CD4-positive, alpha-beta T cell (primary cell): Measurements from ENCODE around the gene OPCML. TPM values are rescaled to one million over a fixed set of nuclear protein-coding genes. Genes with fewer than 3 reads are reported as not detected.

Source experiments
- ATAC-seq: fragments of 200-7000 bp; cut with Tn5 transposase; one replicate; pipeline ENCODE4 v1.10.0; 2022; ENCODE audit warnings: mild to moderate bottlenecking; ENCODE audit not compliant: poor library complexity
- CTCF ChIA-PET: fragments of 350-600 bp; sonication (Branson Sonifier 250); formaldehyde crosslinking; loops from one replicate; lab custom pipeline; 2021; ENCODE audit warnings: antibody characterized with exemption, inconsistent platforms; lab: Charles Lee
- POLR2A ChIA-PET: fragments of 350-600 bp; sonication (Branson Sonifier 250); formaldehyde crosslinking; loops from one replicate; lab custom pipeline; 2021; ENCODE audit warnings: antibody characterized with exemption, inconsistent platforms; lab: Charles Lee
- DNase-seq, 14 experiments: peaks; one replicate each; pipeline ENCODE4 v3.0.0-alpha.2; 2013 to 2020; ENCODE audit warnings: mixed read lengths in 2 of 14
- H3K27ac ChIP-seq, 2 donors: one replicate each; pipeline versions ENCODE4 v1.5.1 to v1.7.0; 2013; ENCODE audit warnings: low read length in 2 of 2, low read depth in 1 of 2, mild to moderate bottlenecking in 1 of 2
- H3K27me3 ChIP-seq, 2 experiments: 1 replicate in 1 of 2; 2 replicates in 1 of 2; pipeline versions ENCODE4 v1.6.1 to v1.7.0; 2013; ENCODE audit warnings: low read length in 2 of 2, control low read depth in 1 of 2, mild to moderate bottlenecking in 1 of 2, moderate library complexity in 1 of 2; ENCODE audit not compliant: insufficient read depth in 2 of 2, control insufficient read depth in 1 of 2
- H3K36me3 ChIP-seq: one replicate; pipeline ENCODE4 v1.6.1; 2013; ENCODE audit warnings: low read length, control low read depth; ENCODE audit not compliant: insufficient read depth
- H3K4me1 ChIP-seq: one replicate; pipeline ENCODE4 v1.6.1; 2013; ENCODE audit warnings: low read length, control low read depth; ENCODE audit not compliant: insufficient read depth
- H3K4me3 ChIP-seq: one replicate; pipeline ENCODE4 v1.5.1; 2013; ENCODE audit warnings: mild to moderate bottlenecking, low read length, moderate library complexity
- H3K9me3 ChIP-seq, 2 experiments: 1 replicate in 1 of 2; 2 replicates in 1 of 2; pipeline versions ENCODE4 v1.6.1 to v1.7.0; 2013; ENCODE audit warnings: low read length in 2 of 2, mild to moderate bottlenecking in 2 of 2, control low read depth in 1 of 2, moderate library complexity in 1 of 2; ENCODE audit not compliant: control insufficient read depth in 1 of 2, insufficient read depth in 1 of 2
- H3K27ac Mint-ChIP-seq: one replicate; pipeline ENCODE4 v1.8.0; 2020; ENCODE audit warnings: mixed read lengths
- H3K27me3 Mint-ChIP-seq: one replicate; pipeline ENCODE4 v1.8.0; 2021; ENCODE audit warnings: mixed read lengths
- H3K36me3 Mint-ChIP-seq: one replicate; pipeline ENCODE4 v1.8.0; 2021; ENCODE audit warnings: low read depth, mixed read lengths
- H3K4me1 Mint-ChIP-seq: one replicate; pipeline ENCODE4 v1.8.0; 2021; ENCODE audit warnings: low read depth, mixed read lengths
- H3K4me3 Mint-ChIP-seq: one replicate; pipeline ENCODE4 v1.8.0; 2020; ENCODE audit warnings: mild to moderate bottlenecking, mixed read lengths
- H3K9me3 Mint-ChIP-seq: one replicate; pipeline ENCODE4 v1.8.0; 2020; ENCODE audit warnings: mixed read lengths
- intact Hi-C, 2 experiments: fragments of 100-400 bp; cut with DNase I in 1 of 2; cut with micrococcal nuclease in 1 of 2; formaldehyde crosslinking; loops; one replicate each; pipeline versions ENCODE4 v1.15.1 to v1.9.0; 2023 to 2025; cut with DNase I, micrococcal nuclease
- total RNA-seq, 174 experiments: library from RNA in 2 of 174; stranded (reverse) in 2 of 174; gene quantifications; one replicate each; pipeline ENCODE4 v1.2.3 and lab custom pipeline; 2021 to 2026
- TF ChIP-seq, protein P1 (sequence below): fragments of 200-600 bp; IDR thresholded peaks from one replicate; pipeline ENCODE4 v1.8.0; 2022; ENCODE audit warnings: antibody characterized with exemption, mild to moderate bottlenecking

OPCML gene
- total RNA-seq, 2 experiments from 2014 or later: not detected

DNA sequence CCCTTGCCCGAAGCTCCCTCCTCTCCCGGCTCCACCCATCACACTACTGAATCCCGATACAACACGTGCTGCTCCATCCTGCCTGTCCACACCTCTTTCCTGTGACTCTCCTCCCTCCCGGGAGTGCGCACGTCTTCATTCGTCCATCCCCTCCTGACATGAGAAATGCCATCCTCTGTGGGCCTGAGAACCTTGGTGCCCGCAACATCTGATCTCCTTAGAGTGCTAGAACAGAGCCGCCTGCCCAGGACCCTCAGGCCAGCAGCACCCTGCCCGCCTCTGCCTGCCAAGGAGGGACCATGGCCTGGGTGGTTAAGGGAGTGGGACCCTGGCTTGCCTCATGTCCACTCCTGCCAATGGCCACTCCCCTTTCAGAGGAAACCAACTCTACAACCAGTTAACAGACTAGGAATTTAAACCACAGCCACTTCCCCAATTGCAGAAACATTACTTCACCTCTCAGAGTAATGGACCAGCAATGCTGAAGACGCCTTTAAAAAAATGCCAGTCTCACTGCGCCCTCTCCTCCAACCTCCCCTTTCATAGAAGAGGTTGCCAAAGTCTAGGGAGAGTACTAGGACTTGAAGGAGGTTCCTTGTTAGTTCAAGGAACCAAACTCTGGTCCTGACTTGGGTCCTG, 466.3 kb downstream of the OPCML start:
- Mint-ChIP-seq H3K27me3 (peaks cover 59% of the 10 kb centered on the region), H3K4me1 (no peaks in the 10 kb centered on the region)

DNA sequence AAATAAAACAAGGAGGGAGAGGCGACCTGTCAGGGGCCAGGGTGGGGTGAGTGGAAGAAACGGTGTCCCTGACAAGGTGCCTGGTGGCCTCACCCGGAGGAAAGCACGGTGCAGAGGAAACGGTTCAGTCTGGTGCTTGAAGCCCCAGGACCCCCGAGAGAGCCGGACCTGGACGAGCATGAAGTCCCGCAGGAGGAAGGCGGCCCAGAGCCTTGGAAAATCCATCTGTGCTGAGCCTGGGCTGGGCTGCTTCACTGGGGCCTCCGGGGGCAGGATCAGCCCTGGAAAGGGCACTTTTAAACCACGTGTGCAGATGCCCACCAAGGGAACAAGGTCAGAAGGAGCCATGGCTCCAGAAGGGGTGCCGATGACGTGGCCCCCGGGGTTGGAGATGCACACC, 467.3 kb downstream of the OPCML start:
- H3K9me3 Mint-ChIP-seq: no peaks in the 10 kb centered on the region
- no peak for ATAC-seq
- intact Hi-C loops: no loop called here
- H3K4me1 Mint-ChIP-seq: no peaks in the 10 kb centered on the region
- Histone ChIP-seq H3K4me3 (no peak overlapping the region), H3K4me1 (no peaks in the 10 kb centered on the region), H3K9me3 (peaks cover 0 to 31% of the 10 kb centered on the region in 2 experiments), H3K27me3 (peaks cover 13 to 14% of the 10 kb centered on the region in 2 experiments), H3K36me3 (no peaks in the 10 kb centered on the region), H3K27ac (no peak overlapping the region)
- H3K36me3 Mint-ChIP-seq: no peaks in the 10 kb centered on the region
- peaks cover 55% of the 10 kb centered on the region for H3K27me3 Mint-ChIP-seq
- H3K27ac Mint-ChIP-seq: no peak overlapping the region
- no peak overlapping the region for H3K4me3 Mint-ChIP-seq
- TF ChIP-seq, protein P1, sequence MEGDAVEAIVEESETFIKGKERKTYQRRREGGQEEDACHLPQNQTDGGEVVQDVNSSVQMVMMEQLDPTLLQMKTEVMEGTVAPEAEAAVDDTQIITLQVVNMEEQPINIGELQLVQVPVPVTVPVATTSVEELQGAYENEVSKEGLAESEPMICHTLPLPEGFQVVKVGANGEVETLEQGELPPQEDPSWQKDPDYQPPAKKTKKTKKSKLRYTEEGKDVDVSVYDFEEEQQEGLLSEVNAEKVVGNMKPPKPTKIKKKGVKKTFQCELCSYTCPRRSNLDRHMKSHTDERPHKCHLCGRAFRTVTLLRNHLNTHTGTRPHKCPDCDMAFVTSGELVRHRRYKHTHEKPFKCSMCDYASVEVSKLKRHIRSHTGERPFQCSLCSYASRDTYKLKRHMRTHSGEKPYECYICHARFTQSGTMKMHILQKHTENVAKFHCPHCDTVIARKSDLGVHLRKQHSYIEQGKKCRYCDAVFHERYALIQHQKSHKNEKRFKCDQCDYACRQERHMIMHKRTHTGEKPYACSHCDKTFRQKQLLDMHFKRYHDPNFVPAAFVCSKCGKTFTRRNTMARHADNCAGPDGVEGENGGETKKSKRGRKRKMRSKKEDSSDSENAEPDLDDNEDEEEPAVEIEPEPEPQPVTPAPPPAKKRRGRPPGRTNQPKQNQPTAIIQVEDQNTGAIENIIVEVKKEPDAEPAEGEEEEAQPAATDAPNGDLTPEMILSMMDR: no peak
- DNase-seq: no peak
- ChIA-PET CTCF (no interaction called here), POLR2A (no interaction called here)

More for the DNA sequence above, 466.3 kb downstream of the OPCML start:
- CTCF ChIA-PET: no interaction called here
- Histone ChIP-seq H3K27ac (no peak overlapping the region), H3K9me3 (peaks cover 0 to 24% of the 10 kb centered on the region in 2 experiments), H3K27me3 (peaks cover 13 to 14% of the 10 kb centered on the region in 2 experiments), H3K4me3 (no peak overlapping the region), H3K36me3 (no peaks in the 10 kb centered on the region), H3K4me1 (no peaks in the 10 kb centered on the region)
- Mint-ChIP-seq H3K9me3 (no peaks in the 10 kb centered on the region), H3K4me3 (no peak overlapping the region), H3K27ac (no peak overlapping the region), H3K36me3 (no peaks in the 10 kb centered on the region)
- intact Hi-C loops: no loop called here
- TF ChIP-seq, protein P1: no peak
- DNase-seq (no peak), ATAC-seq (no peak)
- POLR2A ChIA-PET: no interaction called here

DNA sequence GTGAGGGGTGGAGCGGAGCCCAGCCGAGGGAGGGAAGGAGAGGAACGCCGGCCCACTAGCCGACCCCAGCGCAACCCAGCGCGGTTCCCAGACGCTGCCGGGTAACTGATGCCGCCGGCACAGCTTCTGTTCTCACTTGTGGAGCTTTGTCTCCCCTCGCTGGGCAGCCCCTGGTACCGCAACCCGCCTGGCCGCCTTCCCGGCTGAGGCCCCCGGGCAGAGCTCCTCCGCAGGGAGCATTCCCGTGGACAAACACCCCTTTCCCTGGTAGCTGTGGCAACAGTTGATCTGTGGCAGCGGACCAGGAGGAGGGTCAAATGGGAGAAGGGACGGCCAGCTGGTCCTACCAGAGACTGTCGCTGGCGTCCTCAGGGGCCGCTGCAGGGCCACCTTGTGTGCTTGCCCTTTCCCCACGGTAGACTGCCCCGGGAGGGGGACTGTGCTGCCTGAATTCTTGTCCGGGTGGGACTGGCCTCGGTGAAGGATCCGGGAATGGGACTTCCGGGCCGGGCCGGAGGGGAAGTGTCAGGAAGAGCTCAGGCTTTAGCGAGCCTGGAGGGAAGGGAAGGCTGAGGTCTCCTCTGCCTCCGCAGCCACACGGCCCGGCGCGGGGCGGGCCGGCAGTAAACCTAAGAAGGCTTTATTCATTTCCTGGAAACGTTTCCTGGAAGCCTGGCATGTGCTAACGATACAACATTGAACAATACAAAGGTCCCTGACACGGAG, 468.0 kb downstream of the OPCML start:
- TF ChIP-seq, protein P1: no peak
- CTCF ChIA-PET: no interaction called here
- Mint-ChIP-seq H3K27ac (no peak overlapping the region), H3K36me3 (no peaks in the 10 kb centered on the region), H3K9me3 (no peaks in the 10 kb centered on the region), H3K4me1 (no peaks in the 10 kb centered on the region), H3K4me3 (no peak overlapping the region), H3K27me3 (peaks cover 52% of the 10 kb centered on the region)
- no peaks in the 10 kb centered on the region for H3K4me1 ChIP-seq
- H3K27me3 ChIP-seq: peaks cover 13 to 14% of the 10 kb centered on the region in 2 experiments
- H3K36me3 ChIP-seq: no peaks in the 10 kb centered on the region
- H3K4me3 ChIP-seq: no peak overlapping the region
- H3K27ac ChIP-seq: no peak overlapping the region
- intact Hi-C loops: no loop called here
- POLR2A ChIA-PET: no interaction called here
- DNase-seq (no peak), ATAC-seq (no peak)
- H3K9me3 ChIP-seq: peaks cover 0 to 32% of the 10 kb centered on the region in 2 experiments
